NB4 (cell line): ENCODE data around the gene LIN7C.
"Not testable (repeated sequence)": the region's sequence is repeated elsewhere in the genome, so short reads cannot be mapped to it uniquely, and the experiment has no call there.

Source experiments
- DNase-seq: peaks from one replicate; pipeline ENCODE4 v3.0.0; 2010; ENCODE audit warnings: low read depth
- H3K4me3 ChIP-seq: one replicate; pipeline ENCODE4 v1.5.1; 2011; ENCODE audit warnings: mild to moderate bottlenecking, low read depth, low read length, moderate library complexity
- CTCF ChIP-seq: IDR thresholded peaks from one replicate; pipeline ENCODE4 v1.5.1; 2012; ENCODE audit warnings: low read depth, low read length
- MYC ChIP-seq: IDR thresholded peaks from 2 replicates; pipeline ENCODE4 v1.6.1; 2011; ENCODE audit warnings: low read depth, low read length
- POLR2A ChIP-seq: IDR thresholded peaks from 2 replicates; pipeline ENCODE4 v1.6.1; 2011; ENCODE audit warnings: mild to moderate bottlenecking; ENCODE audit not compliant: insufficient read length; ENCODE audit errors: extremely low read depth
- TF ChIP-seq, protein P1 (sequence below): IDR thresholded peaks from 2 replicates; pipeline ENCODE4 v1.6.1; 2011; ENCODE audit warnings: low read depth, low read length

The LIN7C gene

DNA sequence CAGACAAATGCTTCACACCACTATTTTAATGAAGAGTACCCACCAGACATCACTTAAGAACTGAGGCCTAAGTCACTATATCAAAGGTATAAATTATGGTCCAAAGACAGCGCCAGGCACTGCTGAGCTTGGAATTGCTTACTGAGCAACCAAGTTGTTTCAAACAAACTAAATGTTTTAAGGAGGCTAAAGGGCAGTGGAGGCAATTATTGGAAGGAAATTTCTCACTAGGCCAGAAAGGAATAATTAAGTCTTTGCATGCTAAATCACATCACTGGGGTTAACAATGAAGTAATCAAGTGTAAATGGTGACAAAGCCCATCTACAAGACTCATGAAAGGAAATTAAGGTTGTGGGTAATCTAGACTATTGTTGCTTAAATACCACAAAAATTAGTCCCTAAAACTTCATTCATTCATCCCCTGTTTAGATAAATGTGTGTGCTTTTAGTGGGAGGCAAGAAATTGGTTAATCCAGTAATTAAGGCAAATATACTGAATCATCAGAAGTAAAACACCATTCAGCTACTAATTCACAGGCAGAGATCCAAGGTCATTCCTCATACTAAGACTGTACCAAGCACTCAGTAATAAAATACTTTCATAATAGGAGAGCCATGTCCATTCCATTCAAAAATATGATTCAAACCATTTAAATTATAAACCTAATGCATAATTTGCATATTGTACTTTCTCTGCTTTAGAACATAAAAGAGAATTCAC, 55.2 kb downstream of the LIN7C start:
- H3K4me3 ChIP-seq, result no peak overlapping the region
- no peak for DNase-seq
- no peak for TF ChIP-seq POLR2A
- TF ChIP-seq, protein P1, sequence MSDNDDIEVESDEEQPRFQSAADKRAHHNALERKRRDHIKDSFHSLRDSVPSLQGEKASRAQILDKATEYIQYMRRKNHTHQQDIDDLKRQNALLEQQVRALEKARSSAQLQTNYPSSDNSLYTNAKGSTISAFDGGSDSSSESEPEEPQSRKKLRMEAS, result no peak
- TF ChIP-seq MYC, result no peak
- no peak for TF ChIP-seq CTCF

GRCh38 chr11:27448184-27448540, 58.4 kb downstream of the LIN7C start:
- H3K4me3 ChIP-seq, DNase-seq: not testable (repeated sequence)

- TF ChIP-seq MYC, result no peak
- no peak for TF ChIP-seq POLR2A
- TF ChIP-seq, protein P1, result no peak
- no peak for TF ChIP-seq CTCF
- no peak overlapping the region for H3K4me3 ChIP-seq
- DNase-seq, result no peak
Observed at GRCh38 chr11:27447288-27448183, 59.0 kb downstream of the LIN7C start.

- TF ChIP-seq, protein P1, result no peak
- TF ChIP-seq POLR2A (no peak), MYC (no peak), CTCF (no peak)
- no peak overlapping the region for H3K4me3 ChIP-seq
- DNase-seq, result no peak
Observed at GRCh38 chr11:27445625-27446024, 60.9 kb downstream of the LIN7C start.

DNA sequence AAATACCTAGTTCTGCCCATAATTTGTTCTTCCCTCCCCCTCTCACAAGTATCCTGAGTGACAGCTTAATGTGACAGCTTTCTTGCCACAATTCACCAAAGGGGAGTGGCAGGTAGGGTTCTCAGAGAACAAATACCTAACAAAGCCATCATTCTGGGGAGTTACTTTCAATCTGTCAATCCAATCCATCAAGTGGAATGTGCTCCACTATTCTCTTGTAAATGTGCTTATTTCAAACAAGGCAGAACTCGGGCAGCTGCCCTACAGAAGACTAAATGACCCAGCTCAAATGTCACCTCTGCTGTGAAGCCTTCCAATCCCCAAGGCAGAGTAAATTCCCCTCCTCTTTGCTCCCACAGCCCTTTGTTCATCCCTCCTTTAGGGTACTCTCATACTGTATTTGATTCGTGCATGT, 61.8 kb downstream of the LIN7C start:
- TF ChIP-seq, protein P1, result no peak
- TF ChIP-seq CTCF (no peak), MYC (no peak), POLR2A (no peak)
- DNase-seq, result no peak
- H3K4me3 ChIP-seq, result no peak overlapping the region
